Stimulated activated CD4-positive, alpha-beta T cell treated with anti-CD3 and anti-CD28 coated beads, Interleukin-4, amount 100 ng/mL, for 4 hours (primary cell): ENCODE measurements around the gene VANGL1.
A peak's percentile ranks its signal among the peaks of the same experiment; 100 is the strongest.

ENCODE experiments used
- DNase-seq, 2 experiments: peaks; one replicate each; pipeline ENCODE4 v3.0.0-alpha.2; 2020

The VANGL1 gene

DNA sequence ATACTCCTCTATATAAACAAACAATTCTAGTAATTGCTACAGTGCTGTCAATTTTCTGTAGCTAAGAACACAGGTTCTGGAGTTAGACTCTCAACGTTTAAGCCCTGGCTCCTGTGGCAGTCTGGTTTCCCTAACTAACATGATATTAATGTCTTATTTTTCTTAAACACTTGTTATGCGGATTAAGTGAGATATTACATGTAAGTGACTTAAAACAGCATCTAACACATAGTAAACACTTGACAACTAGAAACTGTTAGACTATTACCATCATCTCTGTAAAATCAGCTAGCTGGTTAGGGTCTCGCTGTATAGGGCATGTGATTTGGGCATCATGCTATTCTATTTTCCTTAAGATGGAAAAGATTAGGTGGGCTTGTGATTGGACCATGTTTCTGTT is 2.3 kb downstream of the VANGL1 start:
- no peak for DNase-seq

DNA sequence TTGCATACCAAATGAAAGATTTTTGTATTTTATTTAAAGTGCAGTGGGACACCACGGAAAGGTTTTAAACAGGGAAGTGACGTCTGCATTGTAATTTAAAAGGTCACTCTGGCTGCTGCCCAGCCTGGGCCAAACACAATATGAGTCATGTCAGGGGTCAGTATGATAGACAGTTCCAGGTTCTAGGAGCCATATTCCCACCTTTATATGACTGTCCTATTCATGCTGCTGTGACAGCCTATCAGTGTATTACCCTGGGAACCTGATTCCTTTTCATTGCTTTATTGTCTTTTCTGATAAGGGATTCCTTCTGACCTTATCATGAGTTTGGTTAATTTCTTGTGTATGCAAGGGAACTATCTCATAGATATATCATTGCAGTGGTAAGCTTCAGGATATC is 5.3 kb downstream of the VANGL1 start:
- DNase-seq = no peak

DNA sequence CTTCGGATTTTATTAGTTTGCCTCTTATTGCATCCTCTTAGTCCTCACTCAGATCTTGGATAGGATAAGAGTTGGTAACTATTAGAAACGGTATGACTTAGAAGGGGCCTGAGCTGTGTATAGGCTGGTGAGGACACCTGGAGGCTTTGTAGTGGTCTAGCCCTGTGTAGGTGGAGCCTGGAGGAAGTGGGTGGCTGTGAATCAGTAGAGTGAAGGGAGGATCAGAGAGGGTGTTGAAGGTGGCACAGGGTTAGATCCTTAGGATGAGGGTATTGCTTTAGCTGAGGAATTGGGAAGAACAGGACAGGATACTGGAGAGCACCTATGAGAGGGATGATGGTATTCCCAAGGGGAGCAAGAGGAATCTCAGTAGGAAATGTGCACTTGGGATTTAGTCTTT is 5.7 kb downstream of the VANGL1 start:
- DNase-seq = peak in 1 of 2 experiments; percentile 24

DNA sequence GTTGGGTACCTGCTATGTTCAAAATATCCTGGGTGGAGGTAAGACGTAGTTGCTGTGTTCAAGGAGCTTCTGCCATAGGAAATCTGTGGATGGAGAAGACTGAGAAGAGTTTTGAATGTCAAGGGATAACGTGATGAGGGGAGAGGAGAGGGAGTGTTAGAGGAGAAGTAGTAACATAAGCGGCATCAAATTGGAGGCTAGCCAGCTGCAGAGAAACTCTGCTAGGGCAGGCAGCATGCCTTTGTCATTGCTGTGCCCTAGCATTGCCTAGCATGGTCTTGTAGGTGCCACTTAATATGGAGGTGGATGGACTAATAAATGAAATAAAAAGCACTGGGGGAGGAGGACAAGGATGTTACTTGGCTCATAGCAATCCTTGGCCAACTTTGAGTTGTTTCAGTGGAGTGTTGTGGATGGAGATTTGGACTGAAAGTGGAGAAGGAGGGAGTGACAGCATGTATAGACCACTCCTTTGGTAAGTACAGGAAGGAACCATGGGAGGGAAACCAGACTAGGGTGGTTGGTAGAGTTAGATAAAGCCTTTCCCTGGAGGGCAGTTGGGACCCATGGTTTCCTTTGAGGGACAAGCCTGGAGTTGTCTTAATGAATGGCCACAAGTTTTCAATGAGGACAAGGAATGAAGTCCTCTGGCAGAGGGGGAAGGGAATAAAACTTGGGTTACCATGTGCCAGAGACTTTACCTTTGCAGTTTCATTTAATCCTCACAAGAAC is 6.3 kb downstream of the VANGL1 start:
- no peak for DNase-seq

DNA sequence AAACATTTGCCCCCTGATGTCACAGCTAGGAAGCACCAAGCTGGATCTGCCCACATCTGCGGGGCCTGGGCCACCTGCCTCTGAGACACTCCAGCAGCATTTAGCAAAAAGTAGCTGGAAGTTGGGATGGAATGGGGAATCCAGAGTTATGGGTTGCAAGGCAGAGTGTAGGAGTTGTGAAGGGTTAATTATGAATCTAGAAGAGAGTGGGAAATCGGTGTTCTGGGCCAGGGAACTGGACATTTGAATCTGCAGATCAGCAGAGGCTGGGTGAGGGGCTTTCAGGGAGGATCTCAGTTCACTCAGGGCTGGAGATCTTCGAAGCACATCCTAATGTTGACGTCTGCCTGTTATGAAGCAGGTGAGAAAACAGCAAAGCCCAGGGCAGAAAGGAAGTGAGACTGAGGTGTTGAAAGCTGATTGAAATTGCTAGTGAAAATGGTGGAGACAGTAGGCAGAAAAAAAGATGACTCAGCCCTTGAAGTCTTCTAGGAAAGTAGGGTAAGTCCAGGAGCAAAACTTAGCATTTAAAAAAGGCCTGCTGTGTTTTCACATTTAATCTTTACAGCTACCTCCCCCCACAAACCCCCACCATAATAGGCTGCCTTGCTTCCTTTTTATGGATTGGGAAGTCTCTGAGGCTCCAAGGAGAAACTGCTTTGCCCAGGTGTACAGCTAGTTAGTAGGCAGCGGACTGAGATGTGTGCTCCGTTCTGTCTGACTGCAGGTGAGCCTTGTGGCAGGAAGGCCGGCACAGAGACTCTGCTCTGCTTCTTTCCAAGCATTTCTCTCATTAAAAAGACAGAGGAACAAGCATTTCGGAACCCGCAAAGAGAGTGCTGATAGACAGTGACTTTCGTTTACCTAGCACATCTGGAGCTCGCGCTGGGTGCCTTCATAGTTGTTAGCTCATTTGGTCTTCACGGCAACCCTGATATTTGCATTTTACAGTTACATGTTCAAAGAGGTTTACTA is 7.2 kb downstream of the VANGL1 start:
- no peak for DNase-seq

DNA sequence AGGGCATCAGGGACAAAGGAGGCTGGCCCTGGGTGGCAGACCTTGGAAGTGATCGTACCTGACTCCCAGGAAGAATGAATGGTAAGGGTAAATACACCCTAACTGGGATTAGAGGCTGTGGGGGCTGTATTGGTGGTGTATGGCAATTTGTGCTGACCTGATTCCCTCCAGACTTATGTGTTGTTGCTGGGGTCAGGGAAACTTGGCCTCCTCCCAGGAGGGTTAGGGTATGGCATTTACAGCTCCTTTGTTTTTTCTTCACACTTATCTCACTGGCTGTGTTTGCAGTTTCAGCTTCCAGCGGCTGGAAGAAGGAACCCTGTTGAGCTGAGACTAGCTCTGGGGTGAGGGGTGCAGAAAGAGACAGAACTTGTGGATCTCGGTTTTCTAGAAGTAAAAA is 8.2 kb downstream of the VANGL1 start:
- no peak for DNase-seq

DNA sequence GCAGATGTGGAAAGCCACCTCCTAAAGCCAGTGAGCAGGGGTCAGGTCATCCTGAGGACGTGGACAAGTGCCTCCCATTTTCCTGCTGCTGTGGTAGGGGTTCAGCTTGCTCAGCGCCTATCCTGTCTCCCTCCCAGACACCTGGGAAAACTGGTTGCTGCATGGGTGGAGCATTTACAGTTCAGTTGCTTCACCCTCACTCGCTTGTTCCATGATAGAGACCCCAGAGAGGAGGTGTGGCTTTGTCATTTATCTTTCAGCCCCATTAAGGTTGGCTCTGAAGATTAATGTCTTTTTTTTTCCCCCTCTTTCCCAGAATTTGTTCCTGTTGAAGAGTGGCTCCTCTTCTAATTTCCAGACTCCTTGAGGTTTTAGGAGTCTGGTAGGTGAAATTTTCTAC is 9.2 kb downstream of the VANGL1 start:
- DNase-seq = no peak

DNA sequence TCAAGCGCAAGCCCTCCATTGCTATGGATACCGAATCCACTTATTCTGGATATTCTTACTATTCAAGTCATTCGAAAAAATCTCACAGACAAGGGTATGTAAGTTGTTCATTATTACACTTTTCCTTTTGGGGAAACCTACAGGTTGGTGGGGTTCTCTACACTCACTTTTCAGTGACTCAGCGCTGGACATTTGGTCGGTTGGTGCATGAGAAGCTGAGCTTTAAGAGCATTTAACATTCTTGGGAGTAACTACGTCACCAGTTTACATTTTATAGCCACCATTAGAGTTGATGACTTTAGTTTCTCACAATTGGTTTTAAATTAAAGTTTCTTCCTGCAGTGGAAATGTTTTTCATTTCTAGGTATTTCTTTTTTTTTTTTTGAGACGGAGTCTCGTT is 9.6 kb downstream of the VANGL1 start:
- no peak for DNase-seq

DNA sequence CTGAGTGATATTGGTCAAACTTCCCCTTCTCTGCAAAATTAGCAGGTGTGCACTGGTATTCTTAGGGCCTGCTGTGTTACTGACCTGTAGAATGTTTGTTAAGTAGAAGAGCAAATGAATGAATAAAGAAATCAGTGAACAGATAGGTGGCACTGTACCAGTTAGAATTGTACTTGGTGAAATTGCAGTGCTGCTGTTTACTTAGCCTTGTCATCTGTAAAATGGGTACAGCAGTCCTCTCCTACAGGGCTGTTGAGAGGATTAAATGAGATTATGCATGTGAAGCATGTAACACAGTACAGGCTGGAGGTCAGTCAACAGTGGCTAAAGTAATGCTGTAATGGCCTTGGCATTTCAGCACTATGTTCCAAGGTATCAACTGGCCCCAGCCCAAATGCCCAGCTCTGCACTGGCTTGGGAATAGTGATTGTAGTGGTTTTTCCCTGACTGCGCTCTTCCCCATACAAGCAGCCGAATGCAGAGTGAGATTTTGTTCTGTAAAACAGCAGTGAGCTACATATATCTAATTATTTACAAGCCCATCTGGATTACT is 10.5 kb downstream of the VANGL1 start:
- no peak for DNase-seq

DNA sequence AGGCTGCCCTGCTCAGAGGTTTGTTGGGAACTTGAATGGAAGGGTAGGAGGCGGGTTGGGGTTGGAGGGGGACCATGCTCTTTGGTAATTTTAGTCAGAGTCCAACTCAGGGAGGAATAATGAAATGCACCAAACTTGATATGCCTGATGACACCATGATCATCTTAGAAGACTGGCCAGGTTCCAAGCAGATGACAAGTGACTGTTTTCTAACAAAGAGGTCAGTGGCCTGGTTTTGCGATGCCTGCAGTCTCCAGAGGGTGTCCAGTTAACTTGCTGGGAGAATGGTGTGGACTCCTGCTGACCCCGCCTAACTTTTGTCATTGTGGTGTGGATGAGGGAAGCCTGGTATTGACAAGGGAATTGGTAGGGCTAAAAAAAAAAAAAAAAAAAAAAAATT is 12.4 kb downstream of the VANGL1 start:
- no peak for DNase-seq

DNA sequence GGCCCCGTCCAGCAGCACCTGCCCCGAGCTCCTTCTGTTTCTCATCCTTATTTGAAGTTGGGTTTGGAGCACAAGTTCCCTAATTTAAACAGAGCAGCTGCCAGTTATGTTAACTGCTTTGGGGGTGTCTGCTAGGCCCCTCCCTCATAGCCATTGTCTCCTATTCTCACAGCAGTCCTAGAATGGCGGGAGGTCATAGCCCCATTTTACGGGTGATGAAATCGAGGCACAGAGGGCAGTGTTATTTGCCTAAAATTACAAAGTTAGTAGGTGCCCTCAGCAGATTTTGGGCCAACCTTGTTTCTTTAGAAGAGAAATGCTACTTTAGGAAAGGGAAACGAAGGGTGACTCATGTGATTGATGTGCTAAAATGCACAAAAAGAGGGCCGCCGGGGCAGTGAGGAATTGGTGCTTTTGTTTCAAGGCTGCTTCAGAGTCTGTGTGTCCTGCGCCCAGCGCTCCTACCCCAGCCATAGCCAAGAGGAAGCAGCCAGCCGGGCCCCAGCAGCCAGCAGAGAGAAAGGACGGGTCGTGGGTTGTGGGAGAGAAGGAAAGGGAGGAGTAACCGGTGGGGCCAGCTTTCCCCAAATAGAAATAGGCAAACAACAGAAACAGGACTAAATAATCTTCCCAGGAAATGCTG is 13.0 kb downstream of the VANGL1 start:
- DNase-seq = no peak

DNA sequence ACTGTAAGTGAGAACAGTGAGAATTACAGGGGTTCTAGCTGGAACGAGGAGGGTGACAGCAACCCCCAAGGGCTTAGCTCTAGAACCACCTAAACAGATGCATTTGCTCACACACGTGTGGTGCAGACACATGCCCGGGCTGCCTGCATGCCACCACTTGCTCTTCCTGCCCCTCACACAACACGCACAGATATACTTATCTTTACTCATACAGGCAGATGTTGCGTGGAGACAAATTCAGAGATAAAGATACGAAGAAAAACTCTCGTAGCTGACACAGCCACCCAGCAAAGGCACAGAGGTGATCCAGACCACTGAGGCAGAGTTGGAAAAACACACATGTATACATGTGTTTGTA is 13.5 kb downstream of the VANGL1 start:
- no peak for DNase-seq

DNA sequence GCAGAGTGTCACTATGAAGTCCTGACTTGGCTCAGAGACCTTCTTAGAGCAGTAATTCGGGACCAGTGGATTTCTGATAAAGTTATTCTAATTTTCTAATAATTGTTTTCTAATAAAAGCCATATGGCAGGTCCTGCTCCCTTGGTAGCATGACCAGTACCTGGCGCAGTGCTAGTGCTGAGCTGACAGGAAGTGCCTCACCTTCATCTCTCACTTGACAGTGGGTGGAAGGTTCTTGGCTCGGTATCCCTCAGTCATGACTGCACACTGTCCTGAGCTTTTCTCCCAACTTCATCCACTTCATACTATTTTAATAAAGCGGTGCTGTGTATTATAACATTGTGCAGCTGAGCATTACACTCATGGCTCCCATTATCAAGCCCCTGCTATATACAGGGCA is 14.1 kb downstream of the VANGL1 start:
- no peak for DNase-seq

DNA sequence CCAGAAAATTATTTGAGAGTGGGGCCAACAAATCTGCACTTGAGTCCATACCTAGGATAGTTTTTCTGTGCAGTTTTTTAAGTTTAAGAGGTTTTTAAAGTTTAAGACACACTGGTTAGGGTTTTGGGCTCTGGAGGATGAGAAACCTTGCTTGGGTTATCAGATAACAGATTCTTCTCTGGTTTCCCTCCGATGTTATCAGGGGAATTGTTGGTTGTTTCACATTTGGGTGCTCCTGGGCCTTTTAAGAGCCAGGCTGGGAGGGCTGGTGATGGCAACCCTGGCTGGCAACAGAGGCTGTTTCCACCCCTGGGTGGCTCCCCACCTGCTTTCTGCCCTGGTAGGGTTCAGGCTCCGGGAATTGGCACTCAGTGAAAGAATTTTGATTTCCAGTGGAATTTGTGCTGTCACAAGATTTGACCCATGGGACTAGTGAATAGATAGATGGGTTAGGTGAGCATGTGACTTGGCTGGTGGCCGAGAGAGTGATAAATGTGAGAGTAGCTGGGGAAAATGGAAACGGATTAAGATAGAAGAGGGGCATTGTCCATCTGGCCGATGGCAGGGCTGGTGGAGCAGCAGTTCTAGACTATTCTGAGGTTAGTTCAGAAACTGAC is 14.8 kb downstream of the VANGL1 start:
- no peak for DNase-seq

DNA sequence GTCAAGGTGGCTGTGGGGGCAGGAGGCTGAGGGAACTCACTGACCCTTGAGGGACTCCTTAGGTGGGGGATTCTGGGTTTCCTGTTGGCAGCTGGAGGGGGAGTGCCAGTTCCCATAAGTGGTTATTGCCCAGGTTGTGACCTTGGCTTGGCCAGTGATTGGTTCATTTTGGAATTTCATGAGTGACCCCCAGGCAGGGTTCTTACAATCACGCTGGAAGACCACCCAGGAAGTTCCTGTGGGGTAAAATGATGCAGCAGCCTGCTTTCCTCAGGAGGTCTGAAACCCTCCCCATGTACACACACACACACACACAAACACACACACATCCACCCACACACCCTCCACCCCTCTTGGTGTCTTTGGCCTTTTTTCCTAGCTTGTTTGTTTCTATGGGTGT is 16.9 kb downstream of the VANGL1 start:
- DNase-seq = no peak

DNA sequence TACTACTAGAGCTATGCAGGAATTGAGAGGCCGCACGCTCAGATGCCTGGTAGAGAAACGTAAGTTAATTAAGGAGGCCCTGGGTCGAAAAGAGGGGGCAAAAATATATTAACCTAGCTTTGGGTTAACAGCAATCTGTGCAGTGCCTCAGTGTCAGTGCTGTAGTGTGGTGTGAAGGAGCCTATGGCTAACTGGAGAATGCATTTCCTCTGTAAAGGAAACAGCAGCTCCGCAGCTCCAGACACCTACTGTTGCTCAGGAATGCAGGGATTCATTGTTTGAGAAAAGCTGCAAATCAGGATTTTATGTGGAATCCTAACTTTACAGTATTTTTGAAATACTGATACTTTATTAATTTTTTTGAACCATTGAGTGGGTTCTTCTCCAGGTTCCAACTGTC is 18.4 kb downstream of the VANGL1 start:
- DNase-seq = no peak

DNA sequence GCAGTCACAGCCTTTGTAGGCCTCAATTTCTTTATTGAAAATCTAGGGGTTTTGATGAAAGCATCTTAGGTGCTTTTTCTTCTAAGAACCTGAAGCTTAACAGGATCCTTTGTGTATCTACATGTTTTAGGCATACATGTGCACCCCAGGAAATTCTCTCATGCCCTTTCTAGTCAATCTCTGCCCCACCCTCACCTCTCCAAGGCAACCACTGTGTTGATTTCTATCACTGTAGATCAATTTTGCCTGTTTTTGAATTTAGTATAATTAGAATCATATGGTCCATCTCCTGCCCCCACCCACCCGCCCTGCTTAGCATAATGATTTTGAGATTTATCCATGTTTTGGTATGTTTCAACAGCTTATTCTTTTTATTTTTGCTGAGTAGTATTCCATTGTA is 19.4 kb downstream of the VANGL1 start:
- no peak for DNase-seq

DNA sequence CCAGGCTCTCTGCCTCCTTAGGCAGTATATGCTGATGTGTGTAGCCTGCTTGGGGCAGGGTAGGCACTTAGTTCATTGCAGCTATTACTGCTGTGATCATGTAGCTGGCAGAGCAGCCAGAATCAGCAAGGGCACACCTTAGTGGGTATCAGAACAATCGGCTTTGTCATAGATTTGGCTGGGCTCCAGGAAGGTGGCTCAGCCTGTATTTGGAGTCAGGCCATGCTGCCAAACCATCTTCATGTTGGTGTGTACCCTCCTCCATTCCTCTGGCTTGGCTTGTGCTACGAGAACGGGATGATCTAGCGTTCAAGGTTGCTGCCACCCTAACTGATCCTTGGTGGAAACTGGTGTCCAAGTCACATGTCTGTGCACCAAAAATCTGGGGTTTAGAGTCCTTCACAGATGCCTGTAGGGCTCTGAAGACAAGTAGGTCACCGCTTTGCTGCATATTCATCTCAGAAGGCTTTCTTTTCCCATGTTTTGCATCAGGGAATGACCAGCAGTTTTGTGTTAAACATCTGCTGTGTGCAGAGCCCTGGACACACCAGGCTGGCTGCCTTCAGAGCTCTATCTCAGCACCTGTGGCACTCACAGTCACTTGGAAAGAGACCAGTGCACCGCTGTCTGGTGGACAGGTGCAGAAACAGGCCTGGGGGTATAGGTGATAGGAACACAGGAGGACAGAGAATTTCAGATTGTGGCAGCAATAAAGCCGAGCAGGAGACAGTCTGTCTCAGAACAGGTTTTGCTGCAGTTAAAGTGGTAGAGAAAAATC is 23.7 kb downstream of the VANGL1 start:
- no peak for DNase-seq

DNA sequence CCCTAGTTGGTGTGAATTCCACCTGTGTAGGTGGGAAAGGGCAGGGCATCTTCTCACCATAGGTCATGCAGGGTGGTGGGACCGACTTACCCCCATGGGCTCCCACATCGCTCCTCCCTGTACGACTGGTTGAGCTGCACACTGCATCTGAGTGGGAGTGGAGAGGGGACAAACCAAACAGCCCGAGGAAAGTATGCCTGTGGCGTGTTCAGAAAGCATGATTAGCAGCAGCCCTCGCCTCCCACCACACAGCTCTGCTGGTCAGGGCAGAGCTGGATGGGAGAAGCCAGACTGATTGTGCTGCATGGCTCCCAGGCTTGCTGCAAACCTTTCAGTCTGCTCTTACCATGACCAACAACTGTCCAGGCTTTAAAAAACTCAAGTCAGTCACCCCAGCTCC is 24.4 kb downstream of the VANGL1 start:
- no peak for DNase-seq

DNA sequence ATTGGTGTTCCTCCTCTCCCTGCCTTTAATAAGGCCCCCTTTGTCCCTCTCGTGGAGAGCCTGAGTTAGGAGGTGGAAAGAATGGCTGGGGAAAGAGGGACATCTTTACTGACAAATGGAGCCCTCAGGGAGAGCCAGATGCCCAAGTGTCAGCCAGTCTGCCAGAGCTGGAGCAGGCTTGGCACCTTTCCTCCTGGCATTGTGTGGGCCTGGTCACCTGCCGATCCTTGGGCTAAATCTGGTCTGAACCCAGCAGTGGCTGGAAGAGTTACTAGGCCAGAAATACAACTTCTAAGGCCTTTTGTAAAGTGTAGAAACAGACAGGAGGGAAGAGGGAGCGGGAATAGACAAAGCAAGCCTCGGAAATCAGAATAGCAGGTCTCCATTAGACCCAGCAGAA is 24.9 kb downstream of the VANGL1 start:
- DNase-seq = no peak

DNA sequence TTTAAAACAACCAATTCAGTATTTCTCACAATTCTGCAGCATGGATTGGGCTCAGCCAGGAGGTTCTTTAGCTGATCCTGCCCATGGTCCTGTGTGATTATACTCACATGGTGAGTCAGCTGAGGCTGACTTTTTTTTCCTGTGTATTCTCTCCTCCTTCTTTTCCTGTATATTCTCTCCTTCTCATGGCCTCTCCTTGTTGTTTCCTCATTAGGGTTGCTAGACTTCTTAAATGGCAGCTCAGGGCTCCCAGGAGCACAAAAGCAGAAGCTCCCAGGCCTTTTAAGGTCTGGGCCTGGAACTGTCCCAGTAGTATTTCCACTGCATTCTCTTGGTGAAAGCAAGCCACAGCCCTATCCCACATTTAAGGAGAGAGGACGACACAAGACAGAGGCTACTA is 26.8 kb downstream of the VANGL1 start:
- no peak for DNase-seq

DNA sequence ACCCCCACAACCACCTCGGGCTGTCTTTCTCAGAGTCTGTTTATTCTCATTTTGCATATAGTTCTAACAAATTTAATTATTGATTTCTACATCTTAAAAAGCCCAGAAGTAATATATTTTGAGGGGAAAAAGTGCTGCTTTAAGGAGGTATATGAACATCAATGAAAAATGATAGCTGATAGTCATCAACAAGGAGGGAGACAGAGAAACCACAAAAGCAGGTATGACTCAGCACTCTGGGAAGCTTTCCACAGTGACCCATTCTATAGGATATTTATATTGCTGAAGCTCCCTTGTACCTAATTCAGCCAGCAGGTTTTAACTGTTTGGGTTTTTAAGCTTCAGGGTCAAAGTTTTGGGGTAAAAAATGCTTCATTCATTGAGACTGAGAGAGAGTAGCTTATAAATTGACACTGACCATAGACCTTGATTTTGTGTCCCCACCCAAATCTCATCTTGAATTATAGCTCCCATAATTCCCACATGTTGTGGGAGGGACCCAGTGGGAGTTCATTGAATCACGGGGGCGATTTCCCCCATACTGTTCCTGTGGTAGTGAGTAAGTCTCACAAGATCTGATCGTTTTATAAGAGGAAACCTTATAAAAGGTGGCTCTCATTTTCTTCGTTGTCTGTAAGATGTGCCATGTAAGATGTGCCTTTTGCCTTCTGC is 27.4 kb downstream of the VANGL1 start:
- no peak for DNase-seq
